22Rv1 (cell line): ENCODE data around the gene SPAG17.

ENCODE experiments used
- CTCF ChIP-seq: fragments of 450-650 bp; IDR thresholded peaks from 2 replicates; pipeline ENCODE4 v1.5.1; 2017; ENCODE audit warnings: mild to moderate bottlenecking
- ZFX ChIP-seq: fragments of 450-650 bp; IDR thresholded peaks from 2 replicates; pipeline ENCODE4 v1.6.1; 2017; ENCODE audit warnings: antibody characterized with exemption, borderline replicate concordance

- no peak for TF ChIP-seq CTCF
- no peak for TF ChIP-seq ZFX
Measured at GRCh38 chr1:118201524-118201923, 16.5 kb upstream of the SPAG17 start.
